ENCODE results near the gene ROPN1L.

- TF ChIP-seq CTCF (IDR thresholded peaks at IDR 0.05), result no peak
- no peak for TF ChIP-seq POLR2A (IDR thresholded peaks at IDR 0.05)
- no peak for TF ChIP-seq POLR2AphosphoS5 (IDR thresholded peaks at IDR 0.05)
- no peak for TF ChIP-seq EP300 (IDR thresholded peaks at IDR 0.05)
Measured at GRCh38 chr5:10400411-10400810, 41.3 kb upstream of the ROPN1L start.
